HG03432 (cell line): ENCODE results near the gene INSYN2B.
A peak's percentile ranks its signal among the peaks of the same experiment; 100 is the strongest.
"Not testable (repeated sequence)": the region's sequence is repeated elsewhere in the genome, so short reads cannot be mapped to it uniquely, and the experiment has no call there.

Experiments used
- ATAC-seq: cut with Tn5 transposase; IDR thresholded peaks from one replicate; pipeline ENCODE4 v1.9.1; 2021; ENCODE audit warnings: mild to moderate bottlenecking, moderate library complexity; ENCODE audit not compliant: unreplicated experiment

The INSYN2B gene

DNA sequence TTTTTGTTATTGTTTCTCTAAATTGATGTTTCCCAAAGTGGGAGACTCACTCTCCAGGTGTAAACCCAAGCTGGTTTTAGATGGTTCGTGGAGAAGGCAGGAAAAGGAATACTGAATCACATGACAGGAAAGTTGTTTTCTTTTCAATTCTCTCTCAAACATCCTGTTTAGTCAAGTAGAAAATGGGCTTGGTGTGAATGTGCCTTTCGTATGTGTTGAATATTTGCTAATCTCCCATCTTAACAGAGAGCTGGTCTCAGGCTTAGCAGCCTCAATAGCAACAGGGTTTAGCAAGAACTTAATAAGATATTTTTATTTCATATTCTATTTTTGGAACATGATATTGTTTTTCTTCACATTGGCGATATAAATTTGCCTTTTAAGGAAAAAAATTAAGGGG, 119.7 kb downstream of the INSYN2B start:
- ATAC-seq: peak; percentile 65

DNA sequence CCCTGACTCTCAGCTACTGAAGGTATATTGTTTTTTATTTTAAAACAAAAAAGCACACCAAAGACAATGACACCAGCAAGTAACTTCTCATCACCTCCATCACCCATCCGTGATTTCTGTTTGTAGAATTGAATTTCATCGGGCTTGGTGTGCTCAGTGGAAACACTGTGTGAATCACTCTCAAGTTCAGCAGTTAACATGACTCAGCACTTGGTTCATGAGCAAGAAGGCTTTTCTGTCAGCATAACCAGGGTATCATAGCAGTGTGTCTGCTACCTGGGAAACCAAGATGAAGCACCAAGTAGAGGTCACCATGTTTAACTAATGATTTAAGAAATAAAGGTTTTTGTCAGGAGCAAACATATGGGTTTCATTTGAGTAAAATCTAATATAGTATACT, 123.7 kb downstream of the INSYN2B start:
- no peak for ATAC-seq

DNA sequence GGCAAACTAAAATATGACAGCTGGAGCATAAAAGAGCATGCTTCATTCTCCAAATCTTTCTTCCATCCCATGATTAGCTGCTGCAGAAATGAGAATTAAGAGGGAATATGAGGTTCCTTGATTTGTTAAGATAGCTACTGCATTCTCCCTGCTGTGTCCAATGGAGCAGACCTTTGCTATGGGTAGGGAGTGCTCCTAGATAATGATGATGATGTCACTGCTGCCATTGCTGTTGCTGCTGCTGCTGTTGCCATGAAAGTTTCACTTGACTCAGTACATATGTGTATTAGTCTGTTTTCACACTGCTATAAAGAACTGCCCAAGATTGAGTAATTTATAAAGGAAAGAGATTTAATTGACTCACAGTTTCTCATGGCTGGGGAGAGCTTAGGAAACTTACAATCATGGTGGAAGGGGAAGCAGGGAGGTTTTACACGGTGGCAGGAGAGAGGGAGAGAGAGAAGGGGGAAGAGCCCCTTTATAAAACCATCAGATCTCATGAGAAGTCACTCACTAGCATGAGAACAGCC, 128.9 kb downstream of the INSYN2B start:
- no peak for ATAC-seq

DNA sequence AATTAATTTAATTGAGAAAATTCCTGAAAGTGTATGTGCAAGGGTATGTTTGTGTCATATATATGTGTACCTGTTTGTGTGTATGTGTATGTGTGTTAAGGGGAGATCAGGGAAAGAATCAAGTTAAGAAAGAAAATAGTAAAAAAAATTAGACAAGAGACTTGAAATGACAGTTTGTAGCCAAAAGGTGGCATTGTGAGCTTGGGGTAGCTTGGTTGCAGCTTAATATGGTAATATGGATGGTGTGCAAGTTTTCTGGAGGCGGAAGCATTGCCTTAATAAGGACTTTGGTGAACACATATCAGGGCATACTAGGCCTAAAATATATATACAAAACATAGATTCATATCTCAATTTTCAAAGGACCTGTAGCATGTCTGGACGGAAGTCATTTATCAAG, 129.9 kb downstream of the INSYN2B start:
- ATAC-seq: no peak

DNA sequence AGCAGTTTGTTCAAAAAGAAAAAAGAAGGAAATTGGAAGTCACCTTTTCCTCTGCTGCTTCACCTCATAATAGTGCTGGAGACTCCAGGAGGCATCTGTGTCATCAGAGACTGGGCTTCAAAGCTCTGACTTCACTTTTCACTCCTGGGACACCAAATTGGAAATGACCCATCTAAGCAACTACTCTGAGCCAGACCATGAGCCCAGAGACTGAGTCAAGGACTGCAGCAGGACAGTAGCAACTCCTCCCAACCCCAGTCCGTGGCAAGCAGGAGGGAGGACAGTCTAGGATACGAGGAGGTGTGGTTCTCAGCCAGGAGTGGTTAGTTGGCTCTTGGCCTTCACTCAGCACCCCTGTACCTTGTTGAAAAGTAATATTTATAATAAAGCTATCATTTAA, 131.5 kb downstream of the INSYN2B start:
- ATAC-seq: no peak

DNA sequence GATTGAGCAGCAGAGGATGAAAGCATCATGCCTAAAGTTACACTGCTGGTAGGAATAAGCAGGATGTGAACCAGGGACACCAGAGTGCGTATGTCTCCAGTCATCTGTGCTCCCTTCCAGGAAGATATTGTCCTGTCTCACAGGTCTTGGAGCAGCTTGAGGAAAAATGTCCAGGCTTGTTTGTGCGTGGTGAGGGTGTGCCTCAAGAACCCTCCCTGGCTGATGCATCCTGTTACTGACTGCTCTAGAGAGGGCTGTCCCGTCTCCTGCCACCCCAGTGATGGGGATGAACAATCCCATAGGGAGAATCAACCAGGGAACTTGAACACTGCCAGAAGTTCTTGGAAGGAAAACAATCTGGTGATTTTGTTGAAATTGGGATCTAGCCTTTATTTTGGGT, 132.0 kb downstream of the INSYN2B start:
- ATAC-seq: no peak

DNA sequence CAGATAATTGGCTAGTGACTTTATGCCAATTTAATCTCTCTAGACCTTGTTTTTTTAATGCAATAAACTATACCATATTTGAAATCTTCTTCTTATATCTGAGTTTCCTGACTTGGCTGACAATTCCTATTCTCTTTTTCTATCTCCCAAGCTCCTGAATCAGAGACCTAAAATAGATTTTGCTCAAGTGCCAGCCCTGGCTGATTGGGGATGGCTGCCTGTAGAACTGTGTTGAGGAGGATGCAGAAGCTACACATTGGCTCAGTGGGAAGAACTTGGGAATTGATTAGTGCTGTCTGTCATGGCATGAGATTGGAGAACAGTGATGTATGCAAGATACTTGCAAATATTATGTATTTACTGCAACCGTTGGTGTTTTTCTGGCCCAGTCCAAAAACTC, 132.8 kb downstream of the INSYN2B start:
- ATAC-seq: no peak

DNA sequence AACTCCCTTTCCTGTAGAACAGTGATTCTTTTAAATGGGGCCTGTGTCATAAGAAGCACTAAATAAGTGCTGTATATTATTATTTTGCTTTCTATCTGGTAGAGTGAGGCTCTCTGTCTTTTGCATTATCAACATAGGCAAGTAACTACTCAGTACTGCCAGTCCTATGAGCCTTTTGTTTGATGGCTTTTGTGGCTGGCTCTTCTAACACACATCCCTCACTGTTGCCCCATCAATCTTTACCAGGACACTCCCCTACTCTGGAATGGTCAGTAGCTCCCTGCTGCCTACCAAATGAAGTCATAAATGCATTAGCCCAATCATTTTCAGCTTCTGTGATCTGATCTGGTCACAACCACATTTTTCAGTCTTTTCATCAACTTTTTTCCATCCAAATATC, 137.6 kb downstream of the INSYN2B start:
- no peak for ATAC-seq

DNA sequence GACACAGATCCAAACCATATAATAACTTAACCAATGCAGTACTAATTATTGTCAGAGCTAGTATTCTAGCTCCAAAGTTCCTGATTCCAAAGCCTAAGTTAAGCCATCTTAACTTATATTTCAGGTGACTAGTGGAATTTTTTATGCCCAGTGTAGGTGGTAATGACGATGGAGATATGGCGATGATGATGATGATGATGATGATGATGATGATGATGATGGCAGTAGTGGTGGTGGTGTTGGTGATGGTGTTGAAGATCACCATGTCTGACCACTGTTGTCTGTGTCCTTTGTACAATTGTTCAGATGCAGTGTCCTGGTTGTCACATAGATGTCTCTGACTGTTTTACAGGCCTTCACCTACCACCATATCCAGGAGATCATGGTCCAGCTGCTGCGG, 139.9 kb downstream of the INSYN2B start:
- ATAC-seq: no peak

DNA sequence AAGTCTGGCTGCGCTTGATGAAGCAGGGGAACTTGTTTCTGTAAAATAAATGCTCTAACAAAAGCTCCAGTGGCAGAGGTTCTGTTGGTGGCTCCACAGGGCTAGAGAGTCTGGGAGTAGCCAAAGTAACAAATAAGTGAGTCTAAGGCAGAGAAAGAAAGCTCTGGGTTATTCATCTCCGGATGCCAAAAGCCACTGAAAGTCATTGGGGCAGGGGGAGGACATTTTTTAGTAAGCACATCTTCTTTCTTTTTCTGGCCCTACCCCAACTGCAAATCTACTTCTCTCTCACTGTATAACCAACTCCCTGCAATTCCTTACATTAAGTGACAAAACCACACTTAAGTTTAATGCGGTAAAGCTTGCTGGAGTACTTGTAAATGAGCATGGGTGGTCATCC, 141.6 kb downstream of the INSYN2B start:
- peak; percentile 91 for ATAC-seq

DNA sequence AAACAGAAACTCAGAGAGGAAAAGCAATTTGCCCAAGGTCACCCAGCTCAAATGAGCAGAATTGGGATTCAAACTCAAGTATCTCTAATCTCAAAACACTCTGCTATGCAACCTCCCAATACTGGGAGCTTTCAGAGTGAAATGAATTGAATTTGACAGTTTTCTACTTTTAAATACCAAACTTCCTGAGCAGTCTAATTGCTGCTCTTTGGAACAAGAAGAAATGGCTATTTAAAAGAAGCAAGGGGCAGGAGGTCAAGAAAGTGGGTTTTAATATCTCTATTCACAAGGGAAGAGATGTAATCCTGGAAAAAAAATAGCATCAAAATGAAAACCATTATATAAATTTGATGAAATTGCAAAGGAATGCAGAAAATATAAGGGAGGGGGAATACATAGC, 142.6 kb downstream of the INSYN2B start:
- no peak for ATAC-seq

DNA sequence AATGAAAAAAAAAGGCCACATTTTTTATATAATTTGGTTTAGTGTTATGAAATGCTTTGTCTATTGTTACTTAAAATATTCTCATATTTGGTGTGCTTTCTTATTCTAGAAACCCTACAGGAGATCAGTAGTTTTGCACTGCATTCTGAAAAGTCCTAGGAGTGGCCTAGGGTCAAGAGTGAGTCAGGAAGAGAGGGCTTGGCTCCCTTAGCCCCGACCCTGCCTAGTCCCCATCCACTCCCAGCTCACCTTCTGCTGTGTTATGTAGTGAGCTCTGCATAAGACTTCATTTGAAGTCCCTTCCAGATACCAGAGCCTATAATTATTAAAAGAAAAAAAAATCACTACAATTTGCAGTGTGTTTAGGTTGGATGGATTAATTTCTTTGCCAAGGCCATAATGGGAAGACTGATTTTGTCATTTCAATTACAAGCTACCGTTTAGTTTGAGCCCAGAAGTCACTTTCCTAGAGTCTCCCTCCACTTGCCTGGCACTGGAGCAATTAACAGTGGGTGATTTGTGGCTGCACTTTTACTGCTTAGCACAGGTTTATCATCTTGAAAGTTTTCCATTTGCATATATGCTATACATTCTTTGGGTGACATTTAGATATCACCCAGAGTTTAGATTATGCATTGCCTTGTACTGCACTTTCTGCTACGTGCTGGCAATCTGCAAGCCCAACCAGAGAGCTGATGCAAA, 143.3 kb downstream of the INSYN2B start:
- no peak for ATAC-seq

DNA sequence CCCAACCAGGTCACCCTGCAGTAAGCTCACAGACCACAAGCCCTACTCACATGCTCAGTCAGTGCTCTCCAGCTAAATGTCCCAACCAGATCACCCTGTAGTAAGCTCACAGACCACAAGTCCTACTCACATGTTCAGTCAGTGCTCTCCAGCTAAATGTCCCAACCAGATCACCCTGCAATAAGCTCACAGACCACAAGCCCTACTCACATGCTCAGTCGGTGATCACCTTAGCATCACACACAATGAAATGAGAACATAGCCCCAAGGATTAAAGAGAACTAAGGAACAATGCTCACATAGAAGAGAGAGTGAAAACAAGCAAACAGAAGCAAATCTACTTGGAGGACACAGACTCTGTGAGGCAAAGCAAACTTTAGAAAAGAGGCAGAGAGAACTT, 145.8 kb downstream of the INSYN2B start:
- not testable (repeated sequence) for ATAC-seq

DNA sequence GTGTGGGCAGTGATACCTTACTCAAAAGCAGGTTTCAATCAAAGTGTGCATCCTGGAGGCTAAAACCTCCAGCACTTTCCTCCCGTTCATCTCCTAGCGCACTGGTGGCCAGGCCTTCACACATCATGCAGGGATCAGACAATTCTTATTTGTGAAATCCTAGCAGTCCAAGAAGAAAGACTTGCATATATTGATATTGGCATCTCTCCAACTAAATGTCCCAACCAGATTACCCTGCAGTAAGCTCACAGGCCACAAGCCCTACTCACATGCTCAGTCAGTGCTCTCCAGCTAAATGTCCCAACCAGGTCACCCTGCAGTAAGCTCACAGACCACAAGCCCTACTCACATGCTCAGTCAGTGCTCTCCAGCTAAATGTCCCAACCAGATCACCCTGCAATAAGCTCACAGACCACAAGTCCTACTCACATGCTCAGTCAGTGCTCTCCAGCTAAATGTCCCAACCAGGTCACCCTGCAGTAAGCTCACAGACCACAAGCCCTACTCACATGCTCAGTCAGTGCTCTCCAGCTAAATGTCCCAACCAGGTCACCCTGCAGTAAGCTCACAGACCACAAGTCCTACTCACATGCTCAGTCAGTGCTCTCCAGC, 146.5 kb downstream of the INSYN2B start:
- not testable (repeated sequence) for ATAC-seq

DNA sequence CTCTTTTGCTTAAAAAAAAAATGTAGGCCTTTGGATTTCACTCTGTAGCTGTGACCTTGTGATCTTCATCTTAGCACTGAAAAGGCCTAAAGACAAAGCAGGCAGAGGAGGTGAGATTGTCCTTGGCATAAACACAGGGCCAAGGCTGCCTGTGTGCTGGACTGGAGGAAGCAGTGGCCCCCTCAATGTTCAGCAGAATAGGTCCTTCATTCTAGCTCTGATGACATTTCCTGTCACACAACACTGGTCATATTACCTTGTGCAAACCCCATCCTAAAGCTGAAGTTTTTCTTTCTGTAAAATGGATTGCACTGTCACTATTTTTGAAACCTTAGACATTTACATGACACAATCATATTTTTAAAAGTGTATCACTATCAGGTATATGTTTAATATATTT, 147.4 kb downstream of the INSYN2B start:
- peak; percentile 37 for ATAC-seq

DNA sequence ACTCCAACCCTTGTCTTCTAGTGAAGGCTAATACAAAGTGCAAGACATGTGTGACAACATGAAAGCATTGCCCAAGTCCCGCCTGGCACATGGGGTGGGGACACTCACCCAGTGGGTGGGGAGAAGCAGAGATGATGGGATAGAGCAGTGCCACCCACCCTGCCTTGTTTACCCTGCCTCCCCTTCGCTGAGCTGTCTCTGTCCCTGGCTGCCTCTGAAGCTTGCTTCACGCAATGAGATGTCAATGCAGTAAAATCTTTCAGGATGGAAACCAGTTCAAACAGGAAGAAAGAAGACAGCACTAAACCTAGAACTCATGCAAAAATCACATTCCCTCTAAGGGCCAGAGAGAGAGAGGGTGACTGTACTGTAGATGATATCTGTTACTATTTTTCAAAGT, 148.0 kb downstream of the INSYN2B start:
- ATAC-seq: no peak

DNA sequence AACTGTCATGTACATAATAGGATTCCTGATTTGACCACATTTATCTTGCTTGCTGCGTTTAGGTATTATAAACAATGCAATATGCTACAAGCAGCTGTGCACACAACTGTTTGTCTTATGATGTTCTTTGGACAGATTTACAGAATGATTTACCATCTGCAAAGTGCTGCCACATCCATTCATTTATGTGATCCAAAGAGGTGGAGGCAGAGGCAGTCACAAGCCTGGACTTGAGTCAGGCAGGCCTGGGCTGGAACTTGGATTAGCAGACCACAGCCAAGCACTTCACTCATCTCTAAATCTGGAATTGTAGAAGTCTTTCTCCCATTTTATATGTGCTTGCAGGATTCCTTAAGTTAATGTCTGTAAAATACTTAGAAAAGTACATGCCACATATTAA, 149.0 kb downstream of the INSYN2B start:
- ATAC-seq: no peak

DNA sequence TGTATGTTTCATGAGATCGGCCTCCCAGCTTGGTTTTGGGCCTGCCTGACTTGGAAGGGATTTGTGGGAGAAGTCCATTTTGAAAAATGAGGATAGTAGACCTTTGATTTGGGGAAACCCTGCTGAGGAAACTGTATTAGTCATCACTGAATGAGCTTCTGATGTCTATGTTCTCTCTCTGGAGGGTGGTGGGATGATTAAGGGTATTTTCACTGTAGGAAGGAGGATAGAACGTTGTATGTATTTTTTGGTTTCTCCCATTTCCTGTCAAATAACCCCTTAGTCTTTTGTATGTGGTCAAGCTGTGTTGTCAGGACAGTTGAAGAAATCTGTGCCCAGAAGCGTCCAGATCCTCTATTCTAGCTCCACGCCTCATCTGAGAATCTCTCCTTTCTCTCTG, 151.9 kb downstream of the INSYN2B start:
- ATAC-seq: peak; percentile 74

DNA sequence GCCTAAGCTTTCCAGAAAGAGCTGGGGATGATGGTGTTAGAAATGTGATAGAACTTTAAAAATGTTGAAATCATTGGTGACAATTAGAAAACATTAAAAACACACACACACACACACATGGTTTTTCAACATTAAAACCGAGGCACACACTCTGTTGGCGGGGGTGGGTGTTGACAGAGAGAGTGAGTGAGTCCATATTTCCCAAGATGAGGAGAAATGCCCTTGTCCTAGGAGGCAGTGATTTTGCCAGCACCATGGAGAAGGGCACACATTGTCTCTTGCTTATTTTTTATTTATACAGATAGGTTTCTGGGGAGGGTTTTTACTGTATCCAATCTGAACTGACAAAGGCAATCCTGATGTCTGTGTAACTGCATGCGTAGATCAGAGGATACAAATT, 152.5 kb downstream of the INSYN2B start:
- ATAC-seq: no peak

DNA sequence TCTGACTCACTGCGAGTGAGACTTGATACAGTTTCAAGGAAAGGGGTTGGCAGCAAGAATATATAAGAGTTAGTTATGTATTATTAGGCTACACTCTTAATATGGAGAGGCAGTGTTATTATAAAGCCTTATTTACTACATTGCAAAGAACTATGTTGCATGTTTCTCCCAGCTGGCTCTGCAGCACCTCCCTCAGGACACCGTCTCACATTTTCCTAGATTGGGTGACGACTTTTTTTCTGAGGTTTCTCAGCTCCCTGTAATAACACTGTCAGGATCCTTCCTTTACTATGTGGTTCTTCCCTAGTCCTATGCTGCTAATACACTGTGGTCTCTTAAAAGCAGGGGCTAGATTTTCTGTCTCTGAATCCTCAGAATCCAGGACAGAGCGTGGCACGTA, 153.7 kb downstream of the INSYN2B start:
- no peak for ATAC-seq

DNA sequence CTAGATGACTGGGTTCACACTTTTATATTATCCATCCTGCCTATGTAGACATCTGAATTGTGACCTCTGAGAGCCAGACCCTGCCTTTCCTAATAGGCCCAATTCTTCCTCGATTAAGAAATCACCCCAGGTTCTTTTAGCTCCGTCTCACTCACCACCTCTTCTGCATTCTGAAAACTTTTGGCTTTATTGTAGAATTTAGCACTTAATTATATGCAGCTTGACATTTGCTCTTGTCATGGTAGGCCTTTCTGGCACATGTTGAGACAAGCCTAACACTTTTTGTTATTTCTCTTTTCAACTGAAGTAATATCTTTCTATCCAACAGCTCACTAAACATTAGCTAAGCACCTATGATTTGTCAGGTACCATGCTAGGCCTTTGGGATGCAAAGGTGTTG, 163.3 kb downstream of the INSYN2B start:
- ATAC-seq: no peak

DNA sequence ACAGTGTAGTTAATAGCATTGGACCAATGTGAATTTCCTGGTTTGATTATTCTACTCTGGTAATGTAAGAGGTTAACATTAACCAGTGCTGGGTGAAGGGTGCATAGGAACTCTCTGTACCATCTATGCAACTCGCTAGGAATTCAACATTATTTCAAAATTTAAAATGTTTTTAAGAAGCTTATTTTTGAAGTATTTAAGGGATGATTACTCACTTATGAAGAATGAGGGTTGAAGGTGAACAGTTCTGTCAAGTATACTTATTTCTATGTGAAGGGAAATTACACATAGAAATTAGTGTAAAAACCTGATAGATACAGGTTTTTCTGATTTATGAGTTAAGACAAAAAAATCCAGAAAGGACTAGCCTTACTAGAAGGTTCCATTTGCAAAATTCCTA, 165.8 kb downstream of the INSYN2B start:
- no peak for ATAC-seq
